PC-9 (cell line): Measurements from ENCODE around the gene MAST2. TPM values are rescaled to one million over a fixed set of nuclear protein-coding genes. Genes with fewer than 3 reads are reported as not detected.

Source experiments
- BruUV-seq: library from RNA; stranded (reverse); fragments of 400-500 nt; replicated peaks from 2 replicates; lab custom pipeline; 2021; lab: Mats Ljungman, UMichigan
- CTCF ChIA-PET: fragments of 300-600 bp; sonication (Branson Sonifier 250); formaldehyde crosslinking; loops from one replicate; lab custom pipeline; 2022; ENCODE audit warnings: antibody characterized with exemption; lab: Charles Lee
- POLR2A ChIA-PET: fragments of 300-600 bp; sonication (Branson Sonifier 250); formaldehyde crosslinking; loops from one replicate; lab custom pipeline; 2022; ENCODE audit warnings: antibody characterized with exemption; ENCODE audit not compliant: unreplicated experiment; lab: Charles Lee
- DNase-seq, 2 experiments: peaks; one replicate each; pipeline versions ENCODE4 v3.0.0 to v3.0.0-alpha.2; 2015 to 2022; ENCODE audit warnings: mixed read lengths in 1 of 2
- H2AFZ ChIP-seq: fragments of 200-600 bp; sonication (generic); 2 replicates; pipeline ENCODE4 v1.8.1; 2017; ENCODE audit warnings: antibody characterized with exemption
- H3F3A ChIP-seq: fragments of 200-600 bp; sonication (generic); 2 replicates; pipeline ENCODE4 v1.8.1; 2017; ENCODE audit warnings: antibody characterized with exemption, mild to moderate bottlenecking, low read depth; ENCODE audit not compliant: insufficient read depth
- H3K27ac ChIP-seq: fragments of 200-600 bp; sonication (generic); 2 replicates; pipeline ENCODE4 v1.6.1; 2016; ENCODE audit warnings: mixed run types
- H3K27me3 ChIP-seq: fragments of 200-600 bp; sonication (generic); 2 replicates; pipeline ENCODE4 v1.6.1; 2016; ENCODE audit warnings: low read depth, mixed run types; ENCODE audit not compliant: insufficient read depth
- H3K36me3 ChIP-seq: fragments of 200-600 bp; sonication (generic); 2 replicates; pipeline ENCODE4 v1.6.1; 2016; ENCODE audit warnings: low read depth, mixed run types
- H3K4me1 ChIP-seq: fragments of 200-600 bp; sonication (generic); replicated peaks from 2 replicates; pipeline ENCODE4 v1.6.1; 2016; ENCODE audit warnings: mixed run types; ENCODE audit not compliant: insufficient read depth
- H3K4me2 ChIP-seq: fragments of 200-600 bp; sonication (generic); 2 replicates; pipeline ENCODE4 v1.6.1; 2017; ENCODE audit warnings: mixed run types
- H3K4me3 ChIP-seq: fragments of 200-600 bp; sonication (generic); 2 replicates; pipeline ENCODE4 v1.6.1; 2016; ENCODE audit warnings: mixed run types
- H3K79me2 ChIP-seq: fragments of 200-600 bp; sonication (generic); 2 replicates; pipeline ENCODE4 v1.6.1; 2017; ENCODE audit warnings: low read depth, mixed run types
- H3K9me2 ChIP-seq: fragments of 200-600 bp; sonication (generic); 2 replicates; pipeline ENCODE4 v1.8.1; 2017; ENCODE audit warnings: mild to moderate bottlenecking; ENCODE audit not compliant: insufficient read depth
- H3K9me3 ChIP-seq: fragments of 200-600 bp; sonication (generic); 2 replicates; pipeline ENCODE4 v1.8.1; 2016; ENCODE audit warnings: low read depth; ENCODE audit not compliant: insufficient read depth
- H4K20me1 ChIP-seq: fragments of 200-600 bp; sonication (generic); 2 replicates; pipeline ENCODE4 v1.8.1; 2017; ENCODE audit not compliant: insufficient read depth
- EZH2 ChIP-seq: fragments of 200-600 bp; sonication (generic); IDR thresholded peaks from 2 replicates; pipeline ENCODE4 v1.8.0; 2017; ENCODE audit warnings: antibody characterized with exemption, low read depth
- intact Hi-C: fragments of 100-400 bp; cut with micrococcal nuclease; formaldehyde crosslinking; loops from one replicate; pipeline ENCODE4 v1.10.0; 2022; ENCODE audit not compliant: unreplicated experiment
- total RNA-seq: library from RNA; stranded (reverse); gene quantifications from 2 replicates; pipeline ENCODE4 v1.2.3, GENCODE V29; 2021
- TF ChIP-seq, protein P1 (sequence below): fragments of 200-600 bp; sonication (generic); conservative IDR thresholded peaks from 2 replicates; pipeline ENCODE4 v1.6.1; 2017; ENCODE audit warnings: mixed run types, antibody characterized with exemption, mild to moderate bottlenecking, moderate library complexity

Gene MAST2
- total RNA-seq, 1 experiment from 2014 or later = 58.8 TPM

DNA sequence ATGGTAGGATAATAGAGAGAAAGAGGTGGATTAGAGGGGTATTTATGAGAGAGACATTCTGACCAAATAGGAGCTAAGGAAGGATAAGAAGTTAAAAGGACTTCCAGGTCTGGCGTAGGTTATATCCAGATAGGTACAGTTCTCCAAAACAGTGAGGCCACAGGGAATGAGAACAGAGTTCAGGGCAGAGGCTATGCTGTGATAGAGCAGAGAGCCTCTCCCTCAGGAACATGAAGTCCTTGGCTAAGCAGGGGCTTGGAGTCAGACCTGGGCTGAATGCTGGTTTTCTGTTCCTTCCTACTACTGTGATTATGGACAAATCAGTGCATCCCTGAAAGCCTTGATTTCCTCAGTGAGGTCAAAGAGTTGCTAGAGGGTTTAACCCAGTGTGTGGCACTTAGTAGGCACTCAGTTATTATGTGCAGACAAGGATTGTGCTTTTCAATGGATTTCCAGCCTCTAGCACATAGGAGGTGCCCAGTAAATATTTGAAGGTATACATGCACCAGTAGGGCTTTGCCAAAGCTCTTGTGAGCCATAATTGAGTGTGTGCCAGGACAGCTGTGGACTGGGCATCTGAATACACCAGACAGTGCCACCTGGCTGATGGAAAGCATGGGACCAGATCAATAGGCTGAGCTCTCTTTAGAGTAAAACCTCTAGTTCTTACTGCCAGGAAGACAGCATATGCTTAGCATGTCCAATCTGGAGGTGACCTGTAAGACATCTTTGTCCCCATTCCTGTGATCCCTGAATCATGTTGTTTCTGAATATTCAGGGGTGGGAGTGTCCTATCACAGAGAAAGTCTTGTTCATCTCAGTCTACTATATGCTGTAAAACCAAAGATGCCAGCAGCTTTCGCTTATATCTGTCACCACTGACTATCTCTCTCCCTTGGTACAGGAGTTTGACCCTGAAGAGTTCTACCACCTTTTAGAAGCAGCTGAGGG, 217.9 kb downstream of the MAST2 start:
- no peak for TF ChIP-seq EZH2
- TF ChIP-seq, protein P1, sequence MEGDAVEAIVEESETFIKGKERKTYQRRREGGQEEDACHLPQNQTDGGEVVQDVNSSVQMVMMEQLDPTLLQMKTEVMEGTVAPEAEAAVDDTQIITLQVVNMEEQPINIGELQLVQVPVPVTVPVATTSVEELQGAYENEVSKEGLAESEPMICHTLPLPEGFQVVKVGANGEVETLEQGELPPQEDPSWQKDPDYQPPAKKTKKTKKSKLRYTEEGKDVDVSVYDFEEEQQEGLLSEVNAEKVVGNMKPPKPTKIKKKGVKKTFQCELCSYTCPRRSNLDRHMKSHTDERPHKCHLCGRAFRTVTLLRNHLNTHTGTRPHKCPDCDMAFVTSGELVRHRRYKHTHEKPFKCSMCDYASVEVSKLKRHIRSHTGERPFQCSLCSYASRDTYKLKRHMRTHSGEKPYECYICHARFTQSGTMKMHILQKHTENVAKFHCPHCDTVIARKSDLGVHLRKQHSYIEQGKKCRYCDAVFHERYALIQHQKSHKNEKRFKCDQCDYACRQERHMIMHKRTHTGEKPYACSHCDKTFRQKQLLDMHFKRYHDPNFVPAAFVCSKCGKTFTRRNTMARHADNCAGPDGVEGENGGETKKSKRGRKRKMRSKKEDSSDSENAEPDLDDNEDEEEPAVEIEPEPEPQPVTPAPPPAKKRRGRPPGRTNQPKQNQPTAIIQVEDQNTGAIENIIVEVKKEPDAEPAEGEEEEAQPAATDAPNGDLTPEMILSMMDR = no peak
- intact Hi-C loops = no loop called here
- no peaks in the 10 kb centered on the region for H3K4me1 ChIP-seq

DNA sequence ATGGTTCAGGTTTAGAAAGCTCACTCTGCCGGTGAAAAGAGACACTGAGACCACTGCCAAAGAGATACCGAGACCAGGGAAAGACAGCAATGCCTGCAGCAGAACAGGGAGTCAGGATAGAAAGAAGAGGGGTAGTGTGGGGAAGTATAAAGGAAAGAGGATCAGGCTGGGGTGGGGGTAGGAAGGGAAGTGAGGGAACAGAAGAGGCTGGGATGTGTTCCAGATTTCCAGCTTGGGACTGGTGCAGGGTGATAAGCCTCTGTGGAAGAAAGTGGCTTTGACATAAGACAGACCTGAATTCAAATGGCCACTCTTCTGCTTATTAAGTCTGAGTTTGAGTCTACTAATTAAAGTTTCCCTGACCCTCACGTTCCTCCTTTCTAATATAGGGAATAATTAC, 223.1 kb downstream of the MAST2 start:
- DNase-seq = no peak
- BruUV-seq = no TSS peak
- H3K9me3 ChIP-seq = no peaks in the 10 kb centered on the region
- no peaks in the 10 kb centered on the region for H3K27me3 ChIP-seq
- POLR2A ChIA-PET = no interaction called here
- TF ChIP-seq EZH2 = no peak
- TF ChIP-seq, protein P1 = no peak
- H4K20me1 ChIP-seq = no peaks in the 10 kb centered on the region
- CTCF ChIA-PET = no interaction called here
- H3K4me1 ChIP-seq = no peaks in the 10 kb centered on the region
- H3K27ac ChIP-seq = no peak overlapping the region
- no peaks in the 10 kb centered on the region; the same call in 1 of the 2 replicates for H3K36me3 ChIP-seq
- no peaks in the 10 kb centered on the region for H3K9me2 ChIP-seq
- no peak overlapping the region for H2AFZ ChIP-seq
- no peak overlapping the region for H3K4me2 ChIP-seq
- intact Hi-C loops = no loop called here
- H3K4me3 ChIP-seq = no peak overlapping the region
- no peaks in the 10 kb centered on the region for H3K79me2 ChIP-seq
- H3F3A ChIP-seq = no peaks in the 10 kb centered on the region

More for the DNA sequence above, 217.9 kb downstream of the MAST2 start:
- Histone ChIP-seq H3K9me2 (no peaks in the 10 kb centered on the region), H3K9me3 (no peaks in the 10 kb centered on the region), H3K4me2 (no peak overlapping the region), H3F3A (no peaks in the 10 kb centered on the region), H3K27me3 (no peaks in the 10 kb centered on the region), H3K4me3 (no peak overlapping the region), H3K27ac (no peak overlapping the region), H3K36me3 (no peaks in the 10 kb centered on the region; the same call in 1 of the 2 replicates), H3K79me2 (no peaks in the 10 kb centered on the region), H2AFZ (no peak overlapping the region), H4K20me1 (no peaks in the 10 kb centered on the region)
- no peak for DNase-seq
- no TSS peak for BruUV-seq
- ChIA-PET CTCF (no interaction called here), POLR2A (no interaction called here)

DNA sequence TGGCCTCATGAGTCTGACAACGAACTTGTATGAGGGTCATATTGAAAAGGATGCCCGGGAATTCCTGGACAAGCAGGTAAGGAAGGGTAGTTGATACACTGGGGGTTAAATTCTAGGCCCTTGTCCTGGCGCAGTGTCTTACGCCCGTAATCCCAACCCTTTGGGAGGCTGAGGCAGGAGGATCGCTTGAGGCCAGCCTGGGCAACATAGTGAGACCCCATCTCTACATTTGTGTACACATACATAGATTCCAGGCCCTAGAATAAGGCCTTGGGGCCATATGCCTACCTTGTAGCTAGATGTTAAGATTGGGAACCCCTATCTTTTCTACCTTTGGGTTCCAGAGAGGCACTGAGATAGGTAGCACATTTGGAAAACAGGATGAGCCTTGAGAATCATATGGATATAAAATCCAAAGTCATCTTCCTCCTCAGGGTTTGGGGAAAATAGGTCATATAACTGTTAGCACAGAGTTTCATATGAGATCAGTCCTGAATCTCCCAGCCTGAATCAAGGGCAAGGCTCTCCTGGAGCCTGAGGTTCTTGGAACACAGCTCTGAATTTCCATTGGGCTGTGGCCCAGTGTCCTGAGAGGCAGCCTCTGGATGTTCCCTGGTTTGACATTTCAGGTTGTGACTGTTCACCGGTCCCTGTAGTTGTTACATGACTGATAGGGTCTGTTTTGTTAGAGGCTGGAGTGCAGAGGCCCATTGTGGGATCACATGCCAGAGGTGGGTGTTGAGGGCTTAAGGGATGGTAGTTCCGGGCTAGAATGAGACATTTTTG, 224.6 kb downstream of the MAST2 start:
- H3K79me2 ChIP-seq = no peaks in the 10 kb centered on the region
- no peak overlapping the region for H3K4me3 ChIP-seq
- no peak for TF ChIP-seq EZH2
- TF ChIP-seq, protein P1 = no peak
- no peaks in the 10 kb centered on the region for H3F3A ChIP-seq
- H3K9me3 ChIP-seq = no peaks in the 10 kb centered on the region
- no peaks in the 10 kb centered on the region for H3K36me3 ChIP-seq
- no peaks in the 10 kb centered on the region for H3K4me1 ChIP-seq
- H4K20me1 ChIP-seq = no peaks in the 10 kb centered on the region
- H3K27me3 ChIP-seq = no peaks in the 10 kb centered on the region
- no peaks in the 10 kb centered on the region for H3K9me2 ChIP-seq
- H3K27ac ChIP-seq = no peak overlapping the region
- DNase-seq = no peak
- intact Hi-C loops = no loop called here
- POLR2A ChIA-PET = interaction anchor here (0.7 kb wide), 1 partner anchor 116 kb away, joined by 4 read pairs; no protein-coding TSS in a partner anchor
- no peak overlapping the region for H2AFZ ChIP-seq
- CTCF ChIA-PET = no interaction called here
- no TSS peak for BruUV-seq
- H3K4me2 ChIP-seq = no peak overlapping the region
